Activated T-cell treated with anti-CD3 and anti-CD28 coated beads, Interleukin-2, amount 50 U/mL, for 72 hours (primary cell): ENCODE measurements around the gene APBA1. TPM values are rescaled to one million over a fixed set of nuclear protein-coding genes. Genes with fewer than 3 reads are reported as not detected.

Source experiments
- total RNA-seq, 2 donors: library from RNA; stranded (reverse); gene quantifications; one replicate each; pipeline ENCODE4 v1.2.3, GENCODE V29; 2022

The APBA1 gene
- total RNA-seq, 2 donors from 2014 or later = 0.74 to 1.2 TPM

Other genes starting within 250 kb of the APBA1 start
- gene PTAR1, start 87.6 kb upstream of the APBA1 start, total RNA-seq = 10 to 100 TPM; 70.9 to 75.0 TPM
- gene CFAP95, start 148.4 kb upstream of the APBA1 start, total RNA-seq = not detected